B cell (primary cell): ENCODE results near the gene IER5L. TPM values are rescaled to one million over a fixed set of nuclear protein-coding genes. Genes with fewer than 3 reads are reported as not detected.

Experiments used
- ATAC-seq: fragments of 200-7000 bp; cut with Tn5 transposase; one replicate; pipeline ENCODE4 v1.10.0; 2021; ENCODE audit warnings: low read depth, mild to moderate bottlenecking, moderate number of reproducible peaks, moderate library complexity
- CTCF ChIA-PET: fragments of 350-600 bp; sonication (Branson Sonifier 250); formaldehyde crosslinking; loops from one replicate; lab custom pipeline; 2021; ENCODE audit warnings: antibody characterized with exemption, inconsistent platforms; lab: Charles Lee
- POLR2A ChIA-PET: fragments of 350-600 bp; sonication (Branson Sonifier 250); formaldehyde crosslinking; loops from one replicate; lab custom pipeline; 2021; ENCODE audit warnings: antibody characterized with exemption; lab: Charles Lee
- DNase-seq: peaks from one replicate; pipeline ENCODE4 v3.0.0; 2013
- H2AFZ ChIP-seq: 2 replicates; pipeline ENCODE4 v1.6.1; 2012; ENCODE audit warnings: mild to moderate bottlenecking, low read depth, low read length; ENCODE audit not compliant: insufficient read depth, poor library complexity, severe bottlenecking
- H3K27ac ChIP-seq, 2 donors: 1 replicate in 1 of 2; 2 replicates in 1 of 2; pipeline ENCODE4 v1.5.1; 2012 to 2013; ENCODE audit warnings: low read length in 2 of 2, mild to moderate bottlenecking in 2 of 2, moderate library complexity in 1 of 2
- H3K27me3 ChIP-seq, 4 experiments: fragments of 200-600 bp in 1 of 4; sonication (generic) in 1 of 4; replicated peaks in 1 of 4; 1 replicate in 2 of 4; 2 replicates in 2 of 4; pipeline versions ENCODE4 v1.6.1 to v1.7.0; 2013 to 2016; ENCODE audit warnings: low read length in 3 of 4, mild to moderate bottlenecking in 2 of 4, mixed read lengths in 1 of 4, moderate library complexity in 1 of 4; ENCODE audit not compliant: insufficient read depth in 4 of 4, control insufficient read depth in 3 of 4; ENCODE audit errors: control extremely low read depth in 1 of 4
- H3K36me3 ChIP-seq, 2 experiments: replicated peaks in 1 of 2; 1 replicate in 1 of 2; 2 replicates in 1 of 2; pipeline versions ENCODE4 v1.6.1 to v1.7.1; 2013; ENCODE audit warnings: low read length in 1 of 2; ENCODE audit not compliant: insufficient read depth in 2 of 2, control insufficient read depth in 1 of 2; ENCODE audit errors: control extremely low read depth in 1 of 2, extremely low read depth in 1 of 2
- H3K4me1 ChIP-seq, 2 donors: fragments of 200-600 bp in 1 of 2; sonication (generic) in 1 of 2; 1 replicate in 1 of 2; 2 replicates in 1 of 2; pipeline versions ENCODE4 v1.5.1 to v1.6.1; 2013 to 2017; ENCODE audit warnings: low read length in 2 of 2; ENCODE audit not compliant: control insufficient read depth in 2 of 2, insufficient read depth in 2 of 2
- H3K4me2 ChIP-seq: replicated peaks from 2 replicates; pipeline ENCODE3; 2012; ENCODE audit warnings: mild to moderate bottlenecking, low read depth, low read length; ENCODE audit not compliant: poor library complexity, severe bottlenecking
- H3K4me3 ChIP-seq, 5 experiments: fragments of 200-600 bp in 1 of 5; sonication (generic) in 1 of 5; 1 replicate in 3 of 5; 2 replicates in 2 of 5; pipeline versions ENCODE4 v1.5.1 to v1.7.0; 2011 to 2016; ENCODE audit warnings: low read length in 4 of 5, mild to moderate bottlenecking in 4 of 5, low read depth in 2 of 5, control low read depth in 1 of 5, moderate library complexity in 1 of 5; ENCODE audit not compliant: insufficient read depth in 1 of 5; ENCODE audit errors: control extremely low read depth in 1 of 5, extremely low read depth in 1 of 5
- H3K79me2 ChIP-seq: fragments of 200-600 bp; sonication (generic); one replicate; pipeline ENCODE4 v1.6.0; 2016; ENCODE audit warnings: low read length; ENCODE audit not compliant: control insufficient read depth, insufficient read depth
- H3K9ac ChIP-seq: fragments of 200-600 bp; sonication (generic); 2 replicates; pipeline ENCODE4 v1.6.1; 2017; ENCODE audit warnings: mild to moderate bottlenecking, low read length, moderate library complexity
- H3K9me3 ChIP-seq, 3 donors: one replicate each; pipeline versions ENCODE4 v1.6.1 to v1.7.1; 2013; ENCODE audit warnings: low read length in 2 of 3; ENCODE audit not compliant: control insufficient read depth in 2 of 3, insufficient read depth in 1 of 3; ENCODE audit errors: control extremely low read depth in 1 of 3
- H4K20me1 ChIP-seq: 2 replicates; pipeline ENCODE4 v1.6.0; 2012; ENCODE audit warnings: mild to moderate bottlenecking, low read length; ENCODE audit not compliant: insufficient read depth, control insufficient read depth, poor library complexity, severe bottlenecking
- H3K27ac Mint-ChIP-seq: one replicate; pipeline ENCODE4 v1.8.0; 2021; ENCODE audit warnings: mixed read lengths
- H3K27me3 Mint-ChIP-seq: one replicate; pipeline ENCODE4 v1.8.0; 2021; ENCODE audit warnings: mixed read lengths
- H3K4me1 Mint-ChIP-seq: one replicate; pipeline ENCODE4 v1.8.0; 2021; ENCODE audit warnings: mixed read lengths
- H3K4me3 Mint-ChIP-seq: one replicate; pipeline ENCODE4 v1.8.0; 2021; ENCODE audit warnings: mixed read lengths
- H3K9me3 Mint-ChIP-seq: one replicate; pipeline ENCODE4 v1.8.0; 2022; ENCODE audit warnings: mixed read lengths; ENCODE audit not compliant: insufficient read depth
- CTCF ChIP-seq: fragments of 200-600 bp; IDR thresholded peaks from one replicate; pipeline ENCODE4 v1.8.0; 2022; ENCODE audit warnings: antibody characterized with exemption, mild to moderate bottlenecking
- EZH2 ChIP-seq: IDR thresholded peaks from 2 replicates; pipeline ENCODE4 v1.6.1; 2012; ENCODE audit warnings: borderline replicate concordance, low read depth, mild to moderate bottlenecking, moderate library complexity, low read length; ENCODE audit not compliant: insufficient read depth, poor library complexity, severe bottlenecking
- WGBS: methylation state at CpG from one replicate; pipeline ENCODE4 v1.1.5; 2013; ENCODE audit warnings: missing lambda C conversion rate; ENCODE audit not compliant: insufficient coverage; 5-methylcytosine and 5-hydroxymethylcytosine counted together
- intact Hi-C: fragments of 100-400 bp; cut with micrococcal nuclease; formaldehyde crosslinking; loops from one replicate; pipeline ENCODE4 v1.10.0; 2022
- polyA plus RNA-seq: library from polyadenylated mRNA; depleted of rRNA; stranded (reverse); fragments of >200 nt; gene quantifications from 2 replicates; pipeline ENCODE4 v1.2.3, GENCODE V29; 2012
- total RNA-seq, 2 donors: library from RNA; stranded (reverse); fragments of 120-200 nt in 1 of 2; gene quantifications; 1 replicate in 1 of 2; 2 replicates in 1 of 2; pipeline versions ENCODE4 v1.2.3 to v1.2.4, GENCODE V29; 2013 to 2022

IER5L gene
- total and polyA plus RNA-seq, 2 donors (not counting 1 experiment from before 2014, with no cell fraction given) = 1.5 to 12.9 TPM

DNA sequence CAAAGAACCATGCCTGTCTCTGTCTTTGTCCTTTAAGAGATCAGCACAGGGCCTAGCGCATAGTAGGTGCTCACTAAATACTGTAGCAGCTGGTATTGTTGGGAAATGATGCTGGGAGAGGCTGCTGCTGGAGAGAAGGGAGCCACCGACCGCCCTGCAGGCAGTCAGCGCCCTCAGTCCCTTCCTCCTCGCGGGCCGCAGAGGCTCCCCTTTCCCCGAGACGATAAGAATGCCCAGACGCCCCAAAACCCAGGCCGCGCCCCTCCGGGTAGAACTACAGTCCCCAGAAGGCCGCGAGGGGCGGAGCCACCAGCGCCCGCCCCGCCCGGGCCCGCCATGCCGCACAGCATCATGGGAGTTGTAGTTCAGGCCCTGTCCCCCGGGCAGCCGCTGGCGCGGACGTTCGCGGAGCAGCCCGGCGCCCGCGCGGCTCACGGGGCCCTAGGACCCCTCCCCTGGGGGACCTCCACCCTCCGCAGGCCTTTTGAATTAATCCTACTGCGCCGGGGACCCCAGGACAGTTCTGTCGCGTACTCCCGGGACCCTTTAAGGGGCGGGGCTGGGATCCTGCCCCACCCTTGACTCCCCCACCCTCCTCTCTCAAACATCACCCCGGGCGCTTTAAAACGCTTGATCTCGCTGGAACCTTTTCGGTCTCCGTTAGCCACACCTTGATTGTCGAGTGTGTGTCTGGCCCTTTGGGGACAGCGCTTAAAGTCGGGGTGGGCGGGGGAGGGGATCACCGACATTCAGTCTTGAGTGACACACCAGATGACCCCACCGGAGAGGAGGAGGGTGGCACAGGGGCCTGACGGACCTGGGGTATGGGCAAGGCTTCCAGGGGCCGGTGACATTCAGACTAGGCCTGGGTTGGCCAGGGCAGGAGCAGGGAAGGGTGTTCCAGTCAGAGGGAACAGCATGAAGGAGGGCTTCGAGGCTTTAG is 24.8 kb upstream of the IER5L start:
- H3K27ac Mint-ChIP-seq = peak overlapping the region; percentile 78

More for the DNA sequence above, 24.8 kb upstream of the IER5L start:
- intact Hi-C loops = loop anchor here (1.0 to 2.0 kb wide), 2 partner anchors 25 to 62 kb away; partner anchors contain the start of gene IER5L
- Mint-ChIP-seq H3K4me3 (peak overlapping the region; percentile 75), H3K27me3 (no peaks in the 10 kb centered on the region), H3K9me3 (no peaks in the 10 kb centered on the region), H3K4me1 (peaks cover 3% of the 10 kb centered on the region)
- POLR2A ChIA-PET = interaction anchor here (0.6 to 1.8 kb wide), 3 partner anchors 22 to 258 kb away, joined by 4 to 5 read pairs (median 4); partner anchors contain the start of gene IER5L
- Histone ChIP-seq H3K4me1 (peaks cover 2 to 8% of the 10 kb centered on the region in 2 donors), H4K20me1 (no peaks in the 10 kb centered on the region), H2AFZ (peak overlapping the region; percentile 99), H3K36me3 (no peaks in the 10 kb centered on the region), H3K4me3 (peak overlapping the region in 4 of 5 experiments; percentile 56 to 70 (median 63)), H3K4me2 (peak overlapping the region; percentile 92), H3K27me3 (peaks cover 0 to 13% (median 0%) of the 10 kb centered on the region in 4 experiments), H3K9ac (peak overlapping the region; percentile 86), H3K9me3 (peaks cover 0 to 11% (median 0%) of the 10 kb centered on the region in 3 donors), H3K79me2 (no peaks in the 10 kb centered on the region), H3K27ac (peak overlapping the region in 1 of 2 donors; percentile 76)
- CTCF ChIA-PET = interaction anchor here (1.1 to 1.2 kb wide), 2 partner anchors 28 to 29 kb away, joined by 3 read pairs; no protein-coding TSS in a partner anchor
- DNase-seq = peak; percentile 93
- peak; percentile 100 for ATAC-seq
- WGBS = 9% methylated on average over 52 of the region's 57 CpGs
- TF ChIP-seq CTCF (no peak), EZH2 (no peak)
